Activated CD4-positive, alpha-beta T cell treated with anti-CD3 and anti-CD28 coated beads, Interleukin-2, amount 50 U/mL, for 24 hours (primary cell): Measurements from ENCODE around the gene CAMK2B.

Experiments
- DNase-seq, 2 donors: peaks; one replicate each; pipeline ENCODE4 v3.0.0-alpha.2; 2020; ENCODE audit warnings: low read depth in 1 of 2, low spot score in 1 of 2

CAMK2B gene

DNA sequence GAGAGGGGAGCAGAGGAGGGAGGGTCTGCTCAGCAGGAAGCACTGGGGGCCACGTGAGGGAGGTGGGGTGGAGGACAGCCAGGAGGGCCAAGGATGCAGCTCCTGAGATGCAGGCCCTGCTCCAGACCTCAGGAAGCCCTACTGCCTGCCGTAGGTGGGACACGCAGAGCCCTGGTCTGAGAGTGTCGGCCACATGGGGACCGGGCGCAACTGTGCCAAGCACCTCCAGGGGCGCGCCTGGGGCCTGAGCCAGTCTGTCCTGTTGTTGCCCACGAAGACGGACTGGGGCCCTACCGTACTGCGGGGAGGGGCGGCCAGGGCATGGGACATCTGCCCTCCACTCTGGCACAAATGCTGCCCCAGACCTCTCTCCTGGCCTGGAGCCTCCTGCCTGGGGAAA, 93.0 kb downstream of the CAMK2B start:
- DNase-seq = no peak

GRCh38 chr7:44231088-44231487, 94.3 kb downstream of the CAMK2B start:
- DNase-seq = no peak

DNA sequence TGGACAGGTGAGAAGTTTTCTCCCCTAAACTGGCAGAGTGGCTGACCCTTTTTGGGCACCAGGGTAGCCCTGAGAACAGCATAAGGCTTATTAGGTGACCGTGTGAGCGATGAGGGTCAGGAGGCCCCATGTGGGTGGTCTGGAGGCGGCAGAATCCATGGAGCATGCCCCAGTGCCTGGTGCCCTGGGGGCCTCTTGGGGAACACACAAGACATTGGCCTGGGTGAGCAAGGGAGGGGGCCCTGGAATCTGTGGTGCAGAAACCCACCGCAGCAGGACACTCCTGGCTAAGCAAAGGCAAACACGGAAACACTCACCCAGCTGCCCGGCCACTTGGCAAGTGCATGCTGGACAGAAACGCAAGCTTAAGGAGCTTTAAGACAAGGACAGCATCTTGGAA, 95.1 kb downstream of the CAMK2B start:
- DNase-seq = no peak

DNA sequence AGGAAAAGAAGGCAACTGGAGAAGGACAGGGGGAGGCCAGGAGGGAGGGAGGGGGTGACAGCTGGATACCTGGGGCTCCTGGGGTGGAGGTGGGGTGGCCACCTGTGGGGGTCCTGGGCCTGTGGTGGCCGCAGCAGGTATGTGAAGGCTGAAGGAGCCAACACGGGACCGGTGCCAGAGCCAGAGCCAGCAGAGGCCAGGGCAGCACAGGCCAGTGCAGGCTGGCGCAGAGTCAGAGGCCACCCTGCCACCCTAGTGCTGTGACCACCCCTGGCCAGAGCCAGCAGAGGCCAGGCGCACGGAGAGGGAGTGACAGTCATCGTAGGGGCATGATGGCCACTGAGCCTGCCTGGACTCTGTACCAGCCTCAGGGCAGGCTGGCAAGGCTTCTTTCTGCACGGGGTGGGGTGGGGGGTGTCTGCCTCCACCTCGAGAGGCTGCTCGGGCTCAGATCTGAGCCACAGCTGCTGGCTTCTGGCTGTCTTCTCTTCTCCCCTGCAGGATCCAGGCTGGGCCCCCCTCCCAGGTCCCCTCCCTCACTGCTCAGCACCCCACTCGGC, 95.8 kb downstream of the CAMK2B start:
- DNase-seq = no peak

DNA sequence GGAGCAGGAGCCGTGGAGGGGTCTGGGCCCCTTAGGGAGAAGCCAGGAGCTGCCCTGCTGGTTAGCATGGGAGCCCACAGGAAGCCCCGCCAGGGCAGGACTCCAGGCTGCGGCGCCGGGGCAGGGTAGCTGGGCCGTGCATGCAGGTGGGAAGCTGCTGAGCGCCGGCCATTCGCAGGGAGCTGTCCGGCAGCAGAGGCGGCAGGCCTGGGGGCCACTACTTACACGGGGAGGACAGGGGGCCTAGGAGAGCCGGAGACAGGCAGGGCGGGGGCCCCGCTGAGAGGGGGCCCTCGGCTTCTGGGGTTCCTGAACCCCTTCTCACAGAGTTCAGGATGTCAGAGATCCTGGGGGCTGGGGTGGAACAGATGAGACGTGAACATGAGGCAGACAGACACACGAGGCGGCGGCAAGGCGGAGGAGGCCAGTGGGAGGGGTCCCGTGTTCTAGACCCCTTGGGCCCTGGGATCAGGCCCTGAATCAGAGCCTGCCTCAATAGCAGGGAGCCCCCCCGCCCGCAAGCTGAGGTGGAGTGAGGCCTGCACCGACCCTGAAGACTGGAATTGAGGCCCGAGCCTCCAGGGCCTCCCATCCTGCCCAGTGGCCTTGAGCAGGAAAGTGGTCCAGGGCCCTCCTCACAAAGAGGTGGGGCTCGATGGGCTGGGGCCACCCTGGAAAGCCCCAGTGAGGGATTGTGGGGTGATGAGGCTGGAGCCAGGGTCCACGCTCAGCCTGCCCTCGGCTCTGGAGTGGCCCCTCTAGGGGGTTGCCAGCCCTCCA, 96.6 kb downstream of the CAMK2B start:
- DNase-seq = no peak

- DNase-seq = no peak
Measured at GRCh38 chr7:44227911-44228310, 97.5 kb downstream of the CAMK2B start.

GRCh38 chr7:44226396-44226753, 99.0 kb downstream of the CAMK2B start:
- DNase-seq = no peak

- no peak for DNase-seq
Measured at GRCh38 chr7:44225566-44226395, 99.6 kb downstream of the CAMK2B start.

DNA sequence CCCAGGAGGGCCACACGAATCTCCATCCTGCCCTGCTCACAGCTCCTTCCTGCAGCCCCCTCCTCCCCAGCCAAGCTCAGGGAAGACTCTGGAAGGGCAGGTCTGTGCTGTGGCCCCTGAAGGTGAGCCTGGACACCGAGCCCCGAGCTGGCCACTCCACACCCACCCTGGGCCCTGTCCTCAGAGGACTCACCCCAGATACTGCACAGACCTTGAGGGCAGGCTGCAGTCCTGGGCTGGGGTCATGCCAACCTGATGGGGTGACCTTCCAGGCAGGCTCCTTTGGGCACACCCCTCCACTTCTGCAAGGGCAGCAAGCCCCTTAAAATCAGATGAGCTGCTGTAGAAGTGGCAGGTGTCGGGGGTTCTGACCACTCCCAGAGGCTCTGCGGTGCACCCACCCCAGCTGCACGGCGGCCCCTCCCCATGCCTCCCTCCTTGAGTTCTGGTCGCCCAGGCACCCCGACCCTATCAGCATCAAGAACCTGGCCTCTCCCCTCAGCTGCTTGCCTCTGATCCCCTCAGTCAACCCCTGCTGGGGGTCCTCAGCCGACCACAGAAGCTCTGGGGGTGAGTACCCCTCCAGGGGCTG, 100.3 kb downstream of the CAMK2B start:
- DNase-seq = no peak

DNA sequence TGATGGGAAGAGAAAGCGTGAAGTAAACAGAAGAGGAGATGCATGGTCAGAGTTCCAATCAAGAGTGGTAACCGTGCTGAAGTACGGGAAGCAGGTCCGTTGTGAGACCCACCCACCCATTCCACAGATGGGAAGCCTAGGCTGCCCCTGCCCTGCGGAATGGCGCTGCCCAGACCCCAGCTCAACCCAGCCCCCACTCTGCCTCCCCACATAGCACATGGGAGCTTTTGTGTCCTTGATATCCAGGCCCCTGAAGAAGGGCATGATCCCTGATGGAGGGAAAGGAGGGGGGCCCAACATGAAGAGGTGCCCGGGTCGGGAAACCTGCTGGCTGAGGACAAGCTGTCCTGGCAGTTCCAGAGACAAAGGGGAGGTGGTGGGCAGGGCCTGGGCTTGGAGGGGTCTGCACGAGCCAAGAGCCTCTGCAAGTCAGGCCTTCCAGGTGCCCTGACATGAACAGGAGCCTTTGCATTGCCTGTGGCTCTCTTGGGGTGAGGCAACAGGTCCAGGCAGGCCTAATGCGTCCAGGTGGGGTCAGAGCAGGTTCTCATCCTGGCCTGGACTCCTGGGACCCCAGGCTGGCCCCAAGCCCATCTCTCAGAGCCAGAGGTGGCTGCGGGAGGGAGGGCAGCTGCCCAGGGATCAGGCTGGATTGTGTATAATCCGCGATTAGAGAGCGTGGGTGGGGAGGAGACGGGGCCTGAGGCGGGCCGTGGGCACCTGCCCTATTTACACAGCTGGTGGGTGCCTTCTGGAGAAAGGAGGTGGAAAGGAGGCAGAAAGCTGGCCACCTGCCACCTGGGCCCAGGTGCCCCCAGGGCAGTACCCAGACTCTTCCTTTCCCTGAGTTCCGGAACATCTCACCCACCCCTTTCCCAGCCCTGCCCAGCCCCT, 101.1 kb downstream of the CAMK2B start:
- DNase-seq = no peak

DNA sequence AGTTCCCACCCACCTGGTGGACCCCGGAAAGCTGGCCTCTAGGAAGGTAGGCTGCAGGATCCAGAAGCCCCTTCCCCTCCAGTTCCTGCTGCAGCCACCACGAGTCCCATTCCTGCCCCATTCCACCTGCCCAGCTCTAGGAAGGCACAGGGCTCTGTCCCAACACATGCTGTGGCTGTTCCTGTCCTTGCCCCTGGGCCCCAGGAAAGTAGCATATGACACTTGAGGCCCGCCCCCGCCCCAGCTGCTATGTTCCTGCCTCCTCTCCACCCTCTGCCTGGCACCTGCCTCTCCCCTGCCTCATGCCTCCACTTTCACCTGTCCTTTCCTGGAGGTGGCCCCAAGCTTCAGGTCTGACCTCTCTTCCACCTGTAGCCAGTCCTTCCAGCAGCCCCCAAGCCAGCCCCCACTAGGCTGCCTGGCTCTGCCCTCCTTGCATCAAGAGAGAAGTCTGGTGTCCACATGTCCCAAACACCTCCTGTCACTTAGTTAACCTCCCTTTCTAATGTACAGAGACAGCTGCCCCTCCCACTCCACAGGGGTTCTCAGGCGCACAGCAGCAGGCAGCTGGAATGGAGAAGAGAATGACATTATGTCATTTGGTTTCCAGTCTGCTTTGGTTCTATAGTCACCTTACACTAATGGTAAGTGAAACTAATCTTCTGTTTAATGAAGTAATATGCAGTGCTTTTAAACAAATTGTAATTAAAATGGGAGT, 101.9 kb downstream of the CAMK2B start:
- no peak for DNase-seq

GRCh38 chr7:44222776-44223261, 102.6 kb downstream of the CAMK2B start:
- DNase-seq = no peak

GRCh38 chr7:44222074-44222473, 103.3 kb downstream of the CAMK2B start:
- DNase-seq = no peak

DNA sequence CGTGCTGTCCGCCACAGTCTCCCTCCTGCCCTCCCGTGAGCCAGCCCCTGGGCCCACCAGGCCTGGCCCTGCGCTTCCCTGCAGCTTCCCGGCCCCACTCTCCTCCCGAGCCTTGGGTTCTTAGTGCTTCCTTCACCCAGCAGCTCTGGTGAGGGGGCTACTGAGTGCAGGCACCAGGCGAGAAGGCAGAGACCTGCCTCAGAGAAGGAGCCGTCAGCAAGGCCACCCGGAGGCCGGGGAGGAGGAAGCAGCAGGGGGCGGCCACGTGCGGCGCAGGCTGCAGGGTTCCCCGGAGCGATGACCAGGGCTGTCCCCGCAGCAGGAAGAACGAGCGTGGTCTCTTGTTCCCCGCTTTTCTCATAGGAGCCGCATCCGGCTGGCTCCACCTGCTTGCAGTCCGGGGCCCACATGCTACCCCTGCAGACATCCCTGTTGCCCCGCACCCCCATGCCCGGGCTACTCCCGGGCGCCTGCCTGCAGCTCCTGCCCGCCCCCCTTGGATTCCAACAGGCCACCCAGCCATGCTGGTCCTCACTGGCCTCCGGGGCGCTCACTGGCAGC, 104.1 kb downstream of the CAMK2B start:
- no peak for DNase-seq

GRCh38 chr7:44220358-44221112, 104.9 kb downstream of the CAMK2B start:
- no peak for DNase-seq

GRCh38 chr7:44220046-44220357, 105.4 kb downstream of the CAMK2B start:
- no peak for DNase-seq

- no peak for DNase-seq
Measured at GRCh38 chr7:44219371-44220045, 105.9 kb downstream of the CAMK2B start.

DNA sequence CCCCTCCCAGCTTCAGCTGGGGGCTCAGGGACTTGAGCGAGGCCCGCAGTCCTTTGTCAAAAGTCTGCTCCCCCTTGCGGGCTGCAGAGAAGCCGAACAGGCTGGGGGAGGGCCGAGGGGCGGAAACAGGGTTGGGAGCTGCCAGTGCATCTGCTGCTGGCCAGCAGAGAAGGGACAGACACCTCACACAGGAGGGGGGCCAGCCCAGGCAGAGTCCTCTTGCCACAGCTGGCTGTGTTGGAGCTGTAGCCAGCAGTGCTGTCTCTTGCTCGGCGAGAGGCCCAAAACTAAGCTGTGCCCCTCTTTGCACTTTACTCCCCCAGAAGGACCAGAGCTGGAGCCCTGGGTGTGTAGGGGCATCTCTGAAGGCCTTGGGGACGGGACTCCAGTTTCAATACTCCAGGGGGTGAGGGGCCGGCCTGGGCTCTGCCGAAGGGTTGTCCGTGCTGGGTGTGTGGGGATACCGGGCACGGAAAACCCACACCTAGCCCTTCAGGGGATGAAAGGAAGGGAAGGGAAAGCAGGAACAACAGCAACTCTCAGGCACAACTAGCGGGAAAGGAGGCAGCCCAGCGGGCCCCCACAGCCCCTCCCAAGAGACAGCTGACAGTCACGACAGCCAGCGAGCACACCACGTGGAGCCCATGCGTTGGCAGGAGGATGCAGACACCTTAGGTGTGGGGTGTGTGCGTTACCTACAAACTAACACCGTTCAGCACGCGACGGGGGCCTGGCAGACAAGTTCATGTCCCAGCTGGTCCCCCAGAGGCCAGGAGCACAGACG, 106.8 kb downstream of the CAMK2B start:
- no peak for DNase-seq
